22Rv1 (cell line): Measurements from ENCODE around the gene CCDC24.
A peak's percentile ranks its signal among the peaks of the same experiment; 100 is the strongest.

Experiments
- H3K27ac ChIP-seq: fragments of 450-650 bp; 2 replicates; pipeline ENCODE4 v1.5.1; 2017
- CTCF ChIP-seq: fragments of 450-650 bp; IDR thresholded peaks from 2 replicates; pipeline ENCODE4 v1.5.1; 2017; ENCODE audit warnings: mild to moderate bottlenecking
- ZFX ChIP-seq: fragments of 450-650 bp; IDR thresholded peaks from 2 replicates; pipeline ENCODE4 v1.6.1; 2017; ENCODE audit warnings: antibody characterized with exemption, borderline replicate concordance

The CCDC24 gene

GRCh38 chr1:43965316-43965715 is 26.1 kb upstream of the CCDC24 start:
- TF ChIP-seq CTCF: no peak
- no peak for TF ChIP-seq ZFX
- H3K27ac ChIP-seq: no peak overlapping the region

- TF ChIP-seq CTCF (no peak), ZFX (no peak)
These were observed 23.0 kb upstream of the CCDC24 start for GRCh38 chr1:43968348-43968948.

GRCh38 chr1:43969416-43969745 is 22.0 kb upstream of the CCDC24 start:
- peak overlapping the region; percentile 30; the same call in 1 of the 2 replicates for H3K27ac ChIP-seq
- TF ChIP-seq CTCF (no peak), ZFX (no peak)

More at GRCh38 chr1:43968348-43968948, 23.0 kb upstream of the CCDC24 start:
- no peak overlapping the region for H3K27ac ChIP-seq

GRCh38 chr1:43969746-43970466 is 21.5 kb upstream of the CCDC24 start, which contains the start of gene DPH2:
Gene DPH2, plus strand, starts transcription at chr1:43970010. Its CDS starts 166 bp downstream, at chr1:43970176.
- H3K27ac ChIP-seq: peak within 1 kb of the TSS; percentile 30; the same call in 1 of the 2 replicates
- no peak for TF ChIP-seq ZFX
- 0 out of 2 replicates have a peak, but pooled peaks have one; percentile 10 for TF ChIP-seq CTCF

- peak overlapping the region; percentile 30; the same call in 1 of the 2 replicates for H3K27ac ChIP-seq
- TF ChIP-seq CTCF (no peak), ZFX (no peak)
These were observed 20.9 kb upstream of the CCDC24 start for GRCh38 chr1:43970502-43970901.

GRCh38 chr1:43970911-43971310 is 20.5 kb upstream of the CCDC24 start:
- no peak for TF ChIP-seq ZFX
- TF ChIP-seq CTCF: no peak

GRCh38 chr1:43971336-43971980 is 19.9 kb upstream of the CCDC24 start:
- TF ChIP-seq ZFX (no peak), CTCF (no peak)
- H3K27ac ChIP-seq: no peak overlapping the region

More at GRCh38 chr1:43970911-43971310, 20.5 kb upstream of the CCDC24 start:
- no peak overlapping the region for H3K27ac ChIP-seq
